ENCODE measurements around the gene CARMIL3. TPM values are rescaled to one million over a fixed set of nuclear protein-coding genes. Genes with fewer than 3 reads are reported as not detected.

Gene CARMIL3
- polyA plus RNA-seq, 1 donor from 2014 or later = 43.6 TPM

GRCh38 chr14:24060443-24060842, 8.6 kb downstream of the CARMIL3 start:
- Histone ChIP-seq H3K27me3 (ENCODE audit: insufficient read depth, low read depth, low read length) (no peaks in the 10 kb centered on the region), H2AFZ (ENCODE audit: low read depth, low read length) (no peak overlapping the region), H3K9me2 (ENCODE audit: insufficient read depth, low read length) (no peaks in the 10 kb centered on the region), H3K27ac (ENCODE audit: low read length) (no peak overlapping the region), H3K9me3 (ENCODE audit: low read length) (no peaks in the 10 kb centered on the region), H3K79me2 (replicated peaks; ENCODE audit: insufficient read depth, low read length) (no peaks in the 10 kb centered on the region), H3K36me3 (ENCODE audit: insufficient read depth, low read length) (no peaks in the 10 kb centered on the region), H3K9ac (ENCODE audit: low read length) (no peak overlapping the region), H3K4me2 (ENCODE audit: low read length) (no peak overlapping the region), H3F3A (ENCODE audit: insufficient read depth, low read length, poor library complexity, severe bottlenecking) (no peaks in the 10 kb centered on the region), H4K20me1 (ENCODE audit: insufficient read depth) (no peaks in the 10 kb centered on the region), H3K4me3 (ENCODE audit: low read length) (no peak overlapping the region)
- TF ChIP-seq POLR2AphosphoS5 (IDR thresholded peaks at IDR 0.05) = no peak
- no peak for TF ChIP-seq REST (IDR thresholded peaks at IDR 0.05; ENCODE audit: borderline replicate concordance)
- no peak for TF ChIP-seq SMC3 (conservative IDR thresholded peaks at IDR 0.05; ENCODE audit: poor library complexity)
- no peak for TF ChIP-seq CTCF (IDR thresholded peaks at IDR 0.05; ENCODE audit: poor library complexity, severe bottlenecking)
- no peak for TF ChIP-seq RAD21 (conservative IDR thresholded peaks at IDR 0.05)
- no peak for TF ChIP-seq EZH2 (IDR thresholded peaks at IDR 0.05; ENCODE audit: borderline replicate concordance, insufficient read depth, low read length, poor library complexity, severe bottlenecking)
- TF ChIP-seq EP300 (conservative IDR thresholded peaks at IDR 0.05; ENCODE audit: poor library complexity, severe bottlenecking) = no peak

GRCh38 chr14:24060984-24061913, 9.4 kb downstream of the CARMIL3 start:
- Histone ChIP-seq H3F3A (ENCODE audit: insufficient read depth, low read length, poor library complexity, severe bottlenecking) (no peaks in the 10 kb centered on the region), H3K9ac (ENCODE audit: low read length) (no peak overlapping the region), H3K27ac (ENCODE audit: low read length) (no peak overlapping the region), H3K79me2 (replicated peaks; ENCODE audit: insufficient read depth, low read length) (no peaks in the 10 kb centered on the region), H4K20me1 (ENCODE audit: insufficient read depth) (no peaks in the 10 kb centered on the region), H3K36me3 (ENCODE audit: insufficient read depth, low read length) (no peaks in the 10 kb centered on the region), H3K4me3 (ENCODE audit: low read length) (no peak overlapping the region), H3K27me3 (ENCODE audit: insufficient read depth, low read depth, low read length) (no peaks in the 10 kb centered on the region), H3K4me2 (ENCODE audit: low read length) (no peak overlapping the region), H2AFZ (ENCODE audit: low read depth, low read length) (no peak overlapping the region), H3K9me2 (ENCODE audit: insufficient read depth, low read length) (no peaks in the 10 kb centered on the region), H3K9me3 (ENCODE audit: low read length) (no peaks in the 10 kb centered on the region)
- TF ChIP-seq SMC3 (conservative IDR thresholded peaks at IDR 0.05; ENCODE audit: poor library complexity) = no peak
- TF ChIP-seq POLR2AphosphoS5 (IDR thresholded peaks at IDR 0.05) = no peak
- no peak for TF ChIP-seq TAF1 (IDR thresholded peaks at IDR 0.05; ENCODE audit: low read depth)
- no peak for TF ChIP-seq CTCF (IDR thresholded peaks at IDR 0.05; ENCODE audit: poor library complexity, severe bottlenecking)
- TF ChIP-seq REST (IDR thresholded peaks at IDR 0.05; ENCODE audit: borderline replicate concordance) = no peak
- no peak for TF ChIP-seq EP300 (conservative IDR thresholded peaks at IDR 0.05; ENCODE audit: poor library complexity, severe bottlenecking)
- TF ChIP-seq EZH2 (IDR thresholded peaks at IDR 0.05; ENCODE audit: borderline replicate concordance, insufficient read depth, low read length, poor library complexity, severe bottlenecking) = no peak
- no peak for TF ChIP-seq RAD21 (conservative IDR thresholded peaks at IDR 0.05)
- no peak for TF ChIP-seq MXI1 (conservative IDR thresholded peaks at IDR 0.05; ENCODE audit: poor library complexity, severe bottlenecking)

Measured in neural cell (in vitro differentiated cells).